ENCODE measurements around the gene BICRA. TPM values are rescaled to one million over a fixed set of nuclear protein-coding genes. Genes with fewer than 3 reads are reported as not detected.

Gene BICRA
- total and polyA plus RNA-seq, 2 of the 4 experiments (the other 2 are of a cell fraction) = 1.8 to 3.5 TPM

DNA sequence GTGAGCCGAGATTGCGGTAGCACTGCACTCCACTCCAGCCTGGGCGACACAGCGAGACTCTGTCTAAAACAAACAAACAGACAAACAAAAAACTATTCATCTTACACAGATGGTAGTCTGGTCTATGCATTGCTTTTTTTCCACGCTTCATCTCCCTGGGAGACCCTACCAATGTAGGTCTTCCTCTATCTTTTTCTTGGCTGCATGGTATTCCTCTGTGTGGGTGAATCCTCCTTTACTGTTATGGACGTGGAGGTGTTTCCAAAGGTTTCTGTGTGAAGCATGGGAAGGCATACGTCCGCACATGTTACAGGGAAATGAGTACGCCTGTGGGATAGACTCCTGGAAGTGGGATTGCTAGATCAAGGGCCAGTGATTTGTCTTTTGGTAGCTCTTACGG is 5.6 kb downstream of the BICRA start:
- Histone ChIP-seq H3K9me3 (ENCODE audit: control insufficient read depth, insufficient read depth, low read length) (no peaks in the 10 kb centered on the region), H3K4me3 (ENCODE audit: insufficient read depth, low read depth, low read length) (no peak overlapping the region), H2BK15ac (ENCODE audit: low read depth, low read length) (no peak overlapping the region), H2BK5ac (ENCODE audit: low read depth, low read length, poor library complexity, severe bottlenecking) (no peak overlapping the region), H3K79me1 (ENCODE audit: low read depth in 1 of 2, low read length in 2 of 2) (peaks cover 11 to 88% of the 10 kb centered on the region in 2 experiments), H3K27me3 (ENCODE audit: control insufficient read depth, insufficient read depth, low read length) (no peaks in the 10 kb centered on the region), H4K5ac (ENCODE audit: low read depth, low read length) (no peak overlapping the region), H2AFZ (replicated peaks; ENCODE audit: low read length, poor library complexity) (no peak overlapping the region), H3K36me3 (ENCODE audit: control insufficient read depth, insufficient read depth, low read length) (peaks cover 15% of the 10 kb centered on the region), H2AK5ac (ENCODE audit: low read depth, low read length) (no peak overlapping the region), H4K8ac (ENCODE audit: low read depth in 2 of 2, low read length in 2 of 2) (no peak overlapping the region), H3K4me1 (ENCODE audit: control insufficient read depth, insufficient read depth, low read length) (peaks cover 22% of the 10 kb centered on the region), H3K27ac (ENCODE audit: insufficient read depth, low read length) (no peak overlapping the region), H3K4ac (ENCODE audit: low read depth, low read length) (no peak overlapping the region), H2BK120ac (ENCODE audit: low read depth, low read length) (no peak overlapping the region), H3K56ac (ENCODE audit: extremely low read depth, insufficient read depth, low read length) (no peak overlapping the region), H3K4me2 (ENCODE audit: low read depth, low read length) (no peak overlapping the region), H3K14ac (replicated peaks; ENCODE audit: low read depth, low read length) (no peak overlapping the region), H4K20me1 (ENCODE audit: insufficient read depth, low read length) (peaks cover 97% of the 10 kb centered on the region), H2BK20ac (ENCODE audit: low read depth, low read length) (no peak overlapping the region; the same call in 1 of the 2 replicates), H4K91ac (ENCODE audit: insufficient read depth, low read depth, low read length) (no peak overlapping the region), H3K9ac (ENCODE audit: low read depth, low read length) (no peak overlapping the region), H3K9me1 (ENCODE audit: insufficient read depth, low read length) (peaks cover 28% of the 10 kb centered on the region), H3K23ac (ENCODE audit: low read depth, low read length) (no peak overlapping the region), H2AK9ac (replicated peaks; ENCODE audit: low read depth, low read length, poor library complexity) (no peak overlapping the region), H3K18ac (ENCODE audit: low read depth, low read length) (no peak overlapping the region)
- ATAC-seq (ENCODE audit: low read depth) (no peak), DNase-seq (no peak)
- 90% methylated on average over 2 of the region's 10 CpGs; no CpG with 5 or more reads in 1 of the 2 experiments for WGBS, 2 experiments (ENCODE audit: extremely low coverage in 2 of 2, insufficient read length in 1 of 2)
- in situ Hi-C loops (cut with MboI; ENCODE audit: low sequenced_read_pairs) (no loop called here), dilution Hi-C loops (cut with HindIII; ENCODE audit: low sequenced_read_pairs, unreplicated experiment) (no loop called here), intact Hi-C loops (cut with micrococcal nuclease) (loop anchor here (5.0 kb wide), 1 partner anchor 177 kb away; no protein-coding TSS in a partner anchor)
- POLR2A ChIA-PET (ENCODE audit: unreplicated experiment) = no interaction called here
- TF ChIP-seq SMC3 (IDR thresholded peaks at IDR 0.05; ENCODE audit: low read depth, low read length) = no peak
- no peak for TF ChIP-seq CHD1 (IDR thresholded peaks at IDR 0.05; ENCODE audit: low read depth, low read length)
- no peak for TF ChIP-seq FOS (IDR thresholded peaks at IDR 0.05; ENCODE audit: low read depth, low read length)
- no peak for TF ChIP-seq RCOR1 (IDR thresholded peaks at IDR 0.05; ENCODE audit: insufficient replicate concordance, low read length)
- no peak for TF ChIP-seq BHLHE40 (IDR thresholded peaks at IDR 0.05; ENCODE audit: low read depth, low read length)
- no peak for TF ChIP-seq RAD21 (IDR thresholded peaks at IDR 0.05; ENCODE audit: low read length)
- TF ChIP-seq, protein P1, sequence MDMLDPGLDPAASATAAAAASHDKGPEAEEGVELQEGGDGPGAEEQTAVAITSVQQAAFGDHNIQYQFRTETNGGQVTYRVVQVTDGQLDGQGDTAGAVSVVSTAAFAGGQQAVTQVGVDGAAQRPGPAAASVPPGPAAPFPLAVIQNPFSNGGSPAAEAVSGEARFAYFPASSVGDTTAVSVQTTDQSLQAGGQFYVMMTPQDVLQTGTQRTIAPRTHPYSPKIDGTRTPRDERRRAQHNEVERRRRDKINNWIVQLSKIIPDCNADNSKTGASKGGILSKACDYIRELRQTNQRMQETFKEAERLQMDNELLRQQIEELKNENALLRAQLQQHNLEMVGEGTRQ (IDR thresholded peaks at IDR 0.05; ENCODE audit: low read depth, low read length) = no peak
- no peak for TF ChIP-seq CEBPB (IDR thresholded peaks at IDR 0.05; ENCODE audit: low read depth, low read length)
- no peak for TF ChIP-seq MAZ (IDR thresholded peaks at IDR 0.05; ENCODE audit: borderline replicate concordance, low read depth, low read length)
- no peak for TF ChIP-seq NFE2L2 (IDR thresholded peaks at IDR 0.05; ENCODE audit: low read depth, low read length)
- TF ChIP-seq RFX5 (IDR thresholded peaks at IDR 0.05; ENCODE audit: low read depth, low read length) = no peak
- TF ChIP-seq, protein P2, sequence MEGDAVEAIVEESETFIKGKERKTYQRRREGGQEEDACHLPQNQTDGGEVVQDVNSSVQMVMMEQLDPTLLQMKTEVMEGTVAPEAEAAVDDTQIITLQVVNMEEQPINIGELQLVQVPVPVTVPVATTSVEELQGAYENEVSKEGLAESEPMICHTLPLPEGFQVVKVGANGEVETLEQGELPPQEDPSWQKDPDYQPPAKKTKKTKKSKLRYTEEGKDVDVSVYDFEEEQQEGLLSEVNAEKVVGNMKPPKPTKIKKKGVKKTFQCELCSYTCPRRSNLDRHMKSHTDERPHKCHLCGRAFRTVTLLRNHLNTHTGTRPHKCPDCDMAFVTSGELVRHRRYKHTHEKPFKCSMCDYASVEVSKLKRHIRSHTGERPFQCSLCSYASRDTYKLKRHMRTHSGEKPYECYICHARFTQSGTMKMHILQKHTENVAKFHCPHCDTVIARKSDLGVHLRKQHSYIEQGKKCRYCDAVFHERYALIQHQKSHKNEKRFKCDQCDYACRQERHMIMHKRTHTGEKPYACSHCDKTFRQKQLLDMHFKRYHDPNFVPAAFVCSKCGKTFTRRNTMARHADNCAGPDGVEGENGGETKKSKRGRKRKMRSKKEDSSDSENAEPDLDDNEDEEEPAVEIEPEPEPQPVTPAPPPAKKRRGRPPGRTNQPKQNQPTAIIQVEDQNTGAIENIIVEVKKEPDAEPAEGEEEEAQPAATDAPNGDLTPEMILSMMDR (conservative IDR thresholded peaks at IDR 0.05; ENCODE audit: low read depth, low read length) = no peak
- TF ChIP-seq MXI1 (IDR thresholded peaks at IDR 0.05; ENCODE audit: borderline replicate concordance, low read depth, low read length) = no peak
- no peak for TF ChIP-seq MAFK (IDR thresholded peaks at IDR 0.05; ENCODE audit: low read depth, low read length)
- BruUV-seq (replicated peaks) = no TSS peak
- CTCF ChIA-PET = no interaction called here
